Measurements from ENCODE around the gene PCNT.
"Not testable (repeated sequence)": the region's sequence is repeated elsewhere in the genome, so short reads cannot be mapped to it uniquely, and the experiment has no call there.

PCNT gene

GRCh38 chr21:46402421-46402820 is 78.5 kb downstream of the PCNT start:
- no peak for DNase-seq (ENCODE audit: insufficient read length, low spot score)
- FAIRE-seq, result no peak

- not testable (repeated sequence) for DNase-seq (ENCODE audit: insufficient read length, low spot score); FAIRE-seq
Measured at GRCh38 chr21:46403234-46403811, 79.4 kb downstream of the PCNT start.

GRCh38 chr21:46404306-46404705 is 80.3 kb downstream of the PCNT start:
- DNase-seq (ENCODE audit: insufficient read length, low spot score) (no peak), FAIRE-seq (no peak)

- FAIRE-seq (no peak), DNase-seq (ENCODE audit: insufficient read length, low spot score) (no peak)
Measured at GRCh38 chr21:46406001-46406400, 82.0 kb downstream of the PCNT start.

- FAIRE-seq (no peak), DNase-seq (ENCODE audit: insufficient read length, low spot score) (no peak)
Measured at GRCh38 chr21:46409641-46410406, 85.9 kb downstream of the PCNT start.

GRCh38 chr21:46410516-46410915 is 86.6 kb downstream of the PCNT start:
- DNase-seq (ENCODE audit: insufficient read length, low spot score), result no peak
- FAIRE-seq, result no peak

GRCh38 chr21:46411236-46411635 is 87.3 kb downstream of the PCNT start:
- no peak for DNase-seq (ENCODE audit: insufficient read length, low spot score)
- FAIRE-seq, result no peak

- DNase-seq (ENCODE audit: insufficient read length, low spot score) (no peak), FAIRE-seq (no peak)
Measured at GRCh38 chr21:46411691-46412090, 87.7 kb downstream of the PCNT start.

- DNase-seq (ENCODE audit: insufficient read length, low spot score), result no peak
- FAIRE-seq, result no peak
Measured at GRCh38 chr21:46412521-46413364, 88.8 kb downstream of the PCNT start.

- FAIRE-seq, result no peak
- no peak for DNase-seq (ENCODE audit: insufficient read length, low spot score)
Measured at GRCh38 chr21:46413365-46413696, 89.4 kb downstream of the PCNT start.

GRCh38 chr21:46414965-46415275 is 91.0 kb downstream of the PCNT start:
- FAIRE-seq (no peak), DNase-seq (ENCODE audit: insufficient read length, low spot score) (no peak)

- FAIRE-seq, result no peak
- DNase-seq (ENCODE audit: insufficient read length, low spot score), result no peak
Measured at GRCh38 chr21:46416551-46416950, 92.6 kb downstream of the PCNT start.

- DNase-seq (ENCODE audit: insufficient read length, low spot score) (no peak), FAIRE-seq (no peak)
Measured at GRCh38 chr21:46418265-46418946, 94.5 kb downstream of the PCNT start.

- no peak for DNase-seq (ENCODE audit: insufficient read length, low spot score)
- FAIRE-seq, result no peak
Measured at GRCh38 chr21:46420241-46421190, 96.6 kb downstream of the PCNT start.

- no peak for FAIRE-seq
- no peak for DNase-seq (ENCODE audit: insufficient read length, low spot score)
Measured at GRCh38 chr21:46421191-46421750, 97.3 kb downstream of the PCNT start.

- FAIRE-seq, result no peak
- no peak for DNase-seq (ENCODE audit: insufficient read length, low spot score)
Measured at GRCh38 chr21:46421756-46422555, 98.0 kb downstream of the PCNT start.

GRCh38 chr21:46422636-46423241 is 98.8 kb downstream of the PCNT start:
- no peak for FAIRE-seq
- DNase-seq (ENCODE audit: insufficient read length, low spot score), result no peak

GRCh38 chr21:46423546-46424038 is 99.6 kb downstream of the PCNT start:
- FAIRE-seq, result no peak

More at GRCh38 chr21:46423546-46424038, 99.6 kb downstream of the PCNT start:
- DNase-seq (ENCODE audit: insufficient read length, low spot score), result no peak

Measured in GM19239 (cell line).